Kidney epithelial cell (primary cell): Measurements from ENCODE around the gene DPP6. TPM values are rescaled to one million over a fixed set of nuclear protein-coding genes. Genes with fewer than 3 reads are reported as not detected.

ENCODE experiments used
- DNase-seq: peaks from one replicate; pipeline ENCODE4 v3.0.0-alpha.2; 2010; ENCODE audit warnings: low read depth
- H3K27me3 ChIP-seq: 2 replicates; pipeline ENCODE4 v1.6.0; 2011; ENCODE audit warnings: low read length; ENCODE audit not compliant: control insufficient read depth, insufficient read depth
- H3K36me3 ChIP-seq: 2 replicates; pipeline ENCODE4 v1.5.1; 2011; ENCODE audit warnings: low read length; ENCODE audit not compliant: control insufficient read depth, insufficient read depth
- H3K4me3 ChIP-seq: 2 replicates; pipeline ENCODE4 v1.5.1; 2011; ENCODE audit warnings: low read depth, mild to moderate bottlenecking, control low read depth, low read length
- total RNA-seq: library from RNA; depleted of rRNA; stranded (reverse); fragments of >200 nt; gene quantifications from 2 replicates; pipeline ENCODE4 v1.2.3, GENCODE V29; 2015
- TF ChIP-seq, protein P1 (sequence below): IDR thresholded peaks from 2 replicates; pipeline ENCODE4 v1.5.1; 2011; ENCODE audit warnings: mild to moderate bottlenecking, moderate library complexity, low read length, control low read depth, inconsistent platforms; ENCODE audit not compliant: insufficient read depth, poor library complexity, severe bottlenecking

The DPP6 gene
- total RNA-seq, 1 donor from 2014 or later, result 0.84 TPM

DNA sequence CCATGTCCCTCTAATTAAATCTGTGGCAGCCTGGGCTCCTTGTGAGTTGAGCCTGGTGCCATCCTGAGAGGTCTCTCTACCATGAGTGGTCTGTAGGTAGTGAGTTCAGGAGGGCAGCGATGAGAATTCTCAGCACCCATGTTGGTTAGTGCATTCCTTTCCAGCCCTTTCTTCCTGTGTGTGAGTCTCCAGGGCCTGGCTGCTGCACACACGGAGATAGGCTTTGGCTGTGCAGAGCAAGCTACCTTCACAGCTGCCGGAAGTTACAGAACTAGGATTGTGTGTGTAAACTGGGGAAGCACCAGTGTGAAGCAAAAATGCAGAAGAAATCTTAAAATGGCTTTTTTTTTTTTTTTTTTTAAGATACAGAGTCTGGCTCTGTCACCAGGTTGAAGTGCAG lies 592.2 kb downstream of the DPP6 start:
- TF ChIP-seq, protein P1, sequence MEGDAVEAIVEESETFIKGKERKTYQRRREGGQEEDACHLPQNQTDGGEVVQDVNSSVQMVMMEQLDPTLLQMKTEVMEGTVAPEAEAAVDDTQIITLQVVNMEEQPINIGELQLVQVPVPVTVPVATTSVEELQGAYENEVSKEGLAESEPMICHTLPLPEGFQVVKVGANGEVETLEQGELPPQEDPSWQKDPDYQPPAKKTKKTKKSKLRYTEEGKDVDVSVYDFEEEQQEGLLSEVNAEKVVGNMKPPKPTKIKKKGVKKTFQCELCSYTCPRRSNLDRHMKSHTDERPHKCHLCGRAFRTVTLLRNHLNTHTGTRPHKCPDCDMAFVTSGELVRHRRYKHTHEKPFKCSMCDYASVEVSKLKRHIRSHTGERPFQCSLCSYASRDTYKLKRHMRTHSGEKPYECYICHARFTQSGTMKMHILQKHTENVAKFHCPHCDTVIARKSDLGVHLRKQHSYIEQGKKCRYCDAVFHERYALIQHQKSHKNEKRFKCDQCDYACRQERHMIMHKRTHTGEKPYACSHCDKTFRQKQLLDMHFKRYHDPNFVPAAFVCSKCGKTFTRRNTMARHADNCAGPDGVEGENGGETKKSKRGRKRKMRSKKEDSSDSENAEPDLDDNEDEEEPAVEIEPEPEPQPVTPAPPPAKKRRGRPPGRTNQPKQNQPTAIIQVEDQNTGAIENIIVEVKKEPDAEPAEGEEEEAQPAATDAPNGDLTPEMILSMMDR, result no peak
- Histone ChIP-seq H3K27me3 (no peaks in the 10 kb centered on the region), H3K36me3 (no peaks in the 10 kb centered on the region), H3K4me3 (no peak overlapping the region)
- DNase-seq, result no peak

DNA sequence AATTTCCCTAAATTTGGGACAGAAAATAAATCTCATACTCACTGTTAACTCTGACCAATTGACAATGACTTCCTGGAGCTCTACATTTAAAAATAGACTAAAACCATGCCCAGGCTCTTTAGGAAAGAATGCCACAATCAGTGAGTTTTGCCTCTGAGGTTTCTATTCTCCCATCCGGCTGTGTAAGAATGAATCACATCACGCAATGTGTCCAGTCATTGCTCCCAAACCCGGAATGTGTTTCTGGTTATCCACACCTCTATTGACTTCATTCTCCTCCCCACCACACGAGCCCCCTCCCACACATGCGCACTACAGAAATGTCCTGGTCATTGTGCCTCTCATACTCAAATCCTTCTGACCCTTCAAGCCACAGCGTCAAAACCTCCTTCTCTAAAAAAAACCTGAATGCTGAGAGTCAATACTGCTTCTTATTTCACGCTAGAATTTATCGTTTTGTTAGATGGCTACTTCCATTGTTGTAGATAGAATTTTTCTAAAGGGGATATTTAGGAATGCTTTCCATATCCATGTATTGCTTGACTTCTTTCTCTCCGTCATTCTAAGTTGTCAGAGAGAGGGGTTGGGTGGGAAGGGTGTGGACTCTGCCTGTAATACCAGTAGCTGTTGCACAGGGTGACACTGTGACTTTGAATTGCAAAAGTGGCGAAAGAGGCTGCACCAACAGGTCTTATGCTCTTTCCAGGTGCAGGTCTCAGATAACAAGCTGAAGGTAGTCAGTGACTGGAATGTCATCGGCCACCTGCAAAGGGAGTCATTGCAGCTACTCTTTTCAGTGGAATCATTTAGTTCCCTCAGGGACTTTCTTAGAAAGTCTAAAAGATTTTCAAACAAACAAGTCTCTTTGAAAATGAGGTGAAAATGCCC lies 594.2 kb downstream of the DPP6 start:
- no peak for DNase-seq
- no peak overlapping the region for H3K4me3 ChIP-seq
- TF ChIP-seq, protein P1, result no peak
- H3K27me3 ChIP-seq, result no peaks in the 10 kb centered on the region
- no peaks in the 10 kb centered on the region for H3K36me3 ChIP-seq

DNA sequence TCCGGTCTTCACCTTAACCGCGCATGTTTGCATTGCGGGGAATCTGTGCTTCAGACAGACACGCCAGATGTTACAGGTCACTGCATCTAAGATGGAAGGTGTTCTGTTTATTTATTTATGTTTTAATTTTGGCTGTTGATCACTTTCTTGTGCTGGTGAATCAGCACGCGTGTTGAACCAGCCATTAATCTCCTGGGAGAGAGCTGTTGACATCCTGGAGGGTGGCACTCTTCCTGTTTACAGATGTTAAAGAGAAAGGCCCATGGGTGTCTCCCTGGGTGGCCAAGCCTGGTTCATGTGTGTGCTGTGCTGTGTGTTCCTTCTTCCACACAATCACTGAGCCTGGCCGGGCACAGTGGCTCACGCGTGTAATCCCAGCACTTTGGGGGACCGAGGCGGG lies 595.4 kb downstream of the DPP6 start:
- TF ChIP-seq, protein P1, result no peak
- no peak for DNase-seq

DNA sequence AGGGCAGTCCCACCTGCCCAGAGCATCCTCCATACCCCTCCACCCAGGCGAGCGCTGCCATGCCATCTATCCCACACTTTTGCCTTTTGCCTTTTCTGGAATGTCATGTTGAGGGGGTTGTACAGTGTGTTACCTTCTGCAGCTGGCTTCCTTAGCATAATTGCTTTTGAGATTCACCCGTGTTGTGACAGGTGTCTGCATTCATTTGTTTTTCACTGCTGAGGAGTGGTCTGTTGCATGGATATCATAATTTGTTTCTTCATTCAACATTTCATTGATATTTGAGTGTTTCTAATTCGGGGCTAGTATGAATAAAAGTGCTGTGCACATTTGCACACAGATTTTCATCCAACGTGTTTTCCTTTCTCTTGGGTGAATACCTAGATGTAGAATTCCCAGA lies 596.8 kb downstream of the DPP6 start:
- H3K36me3 ChIP-seq, result no peaks in the 10 kb centered on the region
- TF ChIP-seq, protein P1, result no peak
- no peaks in the 10 kb centered on the region for H3K27me3 ChIP-seq
- no peak overlapping the region for H3K4me3 ChIP-seq
- no peak for DNase-seq

More for the DNA sequence above, 595.4 kb downstream of the DPP6 start:
- no peaks in the 10 kb centered on the region for H3K36me3 ChIP-seq
- no peaks in the 10 kb centered on the region for H3K27me3 ChIP-seq
- H3K4me3 ChIP-seq, result no peak overlapping the region

DNA sequence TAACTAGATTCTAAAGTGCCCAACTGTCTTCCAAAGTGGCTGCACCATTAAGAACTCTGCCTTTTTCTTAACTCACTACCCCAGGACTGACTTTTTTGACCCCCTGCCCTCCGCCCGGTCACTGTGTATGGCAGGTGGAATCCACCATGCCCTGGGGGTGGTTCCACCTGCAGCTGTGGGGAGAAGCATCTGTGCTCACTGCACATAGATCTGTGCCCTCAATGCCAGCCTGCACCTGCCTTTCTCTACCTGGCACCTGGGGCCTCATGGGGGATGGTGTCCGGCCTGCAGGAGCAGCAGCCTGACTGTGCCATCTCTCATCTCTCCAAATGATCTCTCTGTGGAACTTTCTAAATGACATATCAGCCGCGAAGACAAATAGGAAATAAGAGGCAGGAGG lies 597.2 kb downstream of the DPP6 start:
- Histone ChIP-seq H3K27me3 (no peaks in the 10 kb centered on the region), H3K36me3 (no peaks in the 10 kb centered on the region), H3K4me3 (no peak overlapping the region)
- DNase-seq, result no peak
- TF ChIP-seq, protein P1, result no peak

DNA sequence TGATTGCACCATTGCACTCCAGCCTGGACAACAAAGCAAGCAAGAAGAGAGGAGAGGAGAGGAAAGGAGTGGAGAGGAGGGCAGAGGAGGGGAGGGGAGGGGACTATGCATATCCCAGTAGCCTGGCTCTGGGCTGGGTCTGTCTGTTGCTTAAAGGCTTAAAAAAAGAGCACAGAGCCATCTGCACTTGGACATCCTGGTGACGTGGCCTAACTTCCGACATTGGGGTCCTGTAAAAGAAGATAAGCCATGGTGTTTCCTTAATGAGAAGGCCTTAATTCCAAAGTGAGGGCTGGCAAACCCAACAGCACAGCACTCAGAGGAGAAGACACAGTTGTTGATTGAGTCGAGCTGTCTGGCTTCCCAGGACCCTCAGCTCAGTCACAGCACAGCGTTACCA lies 598.1 kb downstream of the DPP6 start:
- H3K27me3 ChIP-seq, result no peaks in the 10 kb centered on the region
- no peaks in the 10 kb centered on the region for H3K36me3 ChIP-seq
- no peak overlapping the region for H3K4me3 ChIP-seq
- TF ChIP-seq, protein P1, result no peak
- no peak for DNase-seq
